Ammon's horn (tissue), 1 donor: Measurements from ENCODE around the gene NTMT2.
"Not testable (repeated sequence)": the region's sequence is repeated elsewhere in the genome, so short reads cannot be mapped to it uniquely, and the experiment has no call there.

Experiments
- DNase-seq: peaks from one replicate; pipeline ENCODE4 v3.0.0-alpha.2; 2016; ENCODE audit warnings: low spot score

NTMT2 gene

GRCh38 chr1:170157820-170158219 is 12.1 kb downstream of the NTMT2 start:
- DNase-seq: no peak

DNA sequence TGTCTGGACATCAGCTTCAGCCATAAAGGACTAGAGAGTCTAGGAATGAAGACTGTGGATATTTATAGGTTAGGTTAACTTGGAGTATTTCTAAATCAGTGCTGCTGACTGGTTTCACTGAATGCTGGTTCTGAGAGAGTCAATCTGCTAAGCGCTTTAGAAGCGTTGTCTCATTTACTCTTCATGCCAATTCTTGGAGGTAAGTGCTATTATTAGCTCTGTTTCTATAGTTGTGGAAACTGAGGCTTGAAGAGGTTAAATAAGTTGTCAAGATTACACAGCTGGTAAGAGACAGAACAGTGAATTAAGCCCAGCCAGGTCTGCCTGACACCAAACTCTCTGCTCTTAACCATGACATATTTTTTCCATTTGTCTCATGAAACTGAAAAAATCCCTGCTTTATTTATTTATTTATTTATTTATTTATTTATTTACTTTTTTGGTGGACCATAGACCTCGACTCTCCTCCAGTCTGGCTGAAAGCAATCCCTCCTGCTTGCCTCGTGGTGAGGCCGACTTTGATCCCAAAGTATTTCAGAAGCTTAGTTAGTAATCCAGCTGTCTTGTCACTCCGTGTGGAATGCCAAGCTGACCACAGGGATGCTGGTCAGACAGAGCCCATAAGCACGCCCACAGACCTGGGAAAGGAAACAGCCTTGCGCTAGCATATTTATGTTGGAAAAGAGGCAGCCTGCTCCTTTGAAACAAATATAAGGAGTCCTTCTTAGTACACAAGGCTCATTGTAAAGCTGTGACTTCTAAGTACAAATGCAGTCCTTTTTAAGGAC is 16.9 kb downstream of the NTMT2 start:
- DNase-seq: no peak

DNA sequence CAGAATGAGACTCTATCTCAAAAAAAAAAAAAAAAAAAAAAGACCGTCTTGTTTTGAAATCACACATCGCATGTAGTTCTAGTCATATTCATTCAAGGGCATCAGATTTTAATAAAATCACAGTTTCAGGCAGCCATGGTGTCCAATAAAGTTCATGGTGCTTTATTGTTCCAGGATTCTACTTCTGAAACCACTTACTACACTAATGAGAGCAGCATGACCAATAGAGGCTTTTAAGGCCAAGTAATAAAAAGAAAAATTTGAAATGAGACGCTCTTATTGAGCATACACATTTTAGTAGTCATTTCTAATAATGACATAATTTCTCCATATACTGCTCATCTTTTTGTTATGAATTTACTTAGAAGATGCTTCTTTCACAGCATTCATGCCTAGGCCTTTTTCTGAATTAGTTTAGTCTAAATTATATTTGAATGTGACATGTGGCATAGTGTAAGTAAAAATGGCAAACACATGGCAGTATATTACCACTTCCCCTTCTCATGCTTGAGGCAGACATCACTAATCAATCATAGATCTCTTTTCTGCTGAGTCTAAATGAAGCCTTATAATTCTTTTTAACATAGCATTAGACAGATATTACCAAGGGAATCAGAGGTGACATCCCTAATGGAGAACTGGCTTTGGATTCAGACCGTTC is 18.5 kb downstream of the NTMT2 start:
- no peak for DNase-seq

- no peak for DNase-seq
Measured at GRCh38 chr1:170166518-170167180, 20.9 kb downstream of the NTMT2 start.

DNA sequence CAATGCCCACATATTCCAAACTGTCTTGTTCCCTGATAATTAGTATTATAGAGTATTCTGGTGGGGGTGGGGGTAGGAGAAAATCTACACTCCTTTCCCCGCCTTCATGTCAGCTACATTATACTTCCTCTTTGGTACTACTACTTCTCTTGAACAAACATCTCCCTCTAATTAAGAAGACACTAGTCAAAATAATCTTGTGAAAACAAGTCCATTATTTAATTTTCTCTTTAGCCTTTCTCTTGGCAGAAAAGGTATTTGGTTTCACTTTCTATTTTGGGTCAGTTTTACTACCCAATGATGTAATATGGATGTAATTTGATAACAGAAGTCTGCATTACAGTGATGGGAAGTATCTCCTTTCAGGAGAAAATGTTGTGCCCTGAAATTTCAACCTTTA is 22.5 kb downstream of the NTMT2 start:
- DNase-seq: no peak

- not testable (repeated sequence) for DNase-seq
Measured at GRCh38 chr1:170170513-170170912, 24.8 kb downstream of the NTMT2 start.

- no peak for DNase-seq
Measured at GRCh38 chr1:170174395-170174794, 28.6 kb downstream of the NTMT2 start.

- no peak for DNase-seq
Measured at GRCh38 chr1:170175041-170175440, 29.3 kb downstream of the NTMT2 start.

- DNase-seq: no peak
Measured at GRCh38 chr1:170175484-170175883, 29.7 kb downstream of the NTMT2 start.

DNA sequence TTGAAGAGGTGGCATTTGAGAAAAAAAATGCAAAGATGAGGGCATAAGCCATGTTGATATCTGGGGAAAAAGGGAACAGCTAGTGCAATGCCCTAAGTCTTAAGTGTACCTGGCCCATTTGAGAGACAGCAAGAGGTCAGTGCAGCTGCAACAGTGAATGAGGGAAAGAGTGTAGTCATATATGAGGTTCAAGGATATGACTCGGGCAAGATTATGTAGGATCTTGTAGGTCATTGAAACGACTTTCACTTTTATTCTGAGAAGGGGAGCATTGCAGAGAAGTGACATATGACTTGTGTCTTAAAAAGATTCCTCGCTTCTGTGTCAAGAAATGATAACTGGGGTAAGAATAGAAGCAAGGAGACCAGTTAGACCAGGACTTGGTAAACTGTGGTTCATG is 31.0 kb downstream of the NTMT2 start:
- DNase-seq: no peak

DNA sequence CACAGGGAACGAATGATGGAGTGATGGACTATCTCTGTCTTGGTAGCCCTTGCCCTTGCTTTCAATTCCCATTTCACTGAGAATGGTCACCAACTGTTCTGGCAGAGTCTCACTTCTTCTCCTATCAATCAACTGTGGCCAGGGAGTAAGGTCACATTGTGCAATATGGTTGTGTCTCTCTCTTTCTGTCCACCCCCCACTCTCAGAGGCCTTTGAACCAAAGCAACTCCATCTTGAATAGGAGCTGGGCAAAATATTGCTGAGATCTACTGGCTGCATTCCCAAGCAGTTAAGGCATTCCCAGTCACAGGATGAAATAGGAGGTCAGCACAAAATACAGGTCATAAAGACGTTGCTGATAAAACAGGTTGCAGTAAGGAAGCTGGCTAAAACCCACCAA is 36.7 kb downstream of the NTMT2 start:
- no peak for DNase-seq

GRCh38 chr1:170192546-170192945 is 46.8 kb downstream of the NTMT2 start:
- DNase-seq: no peak

- DNase-seq: no peak
Measured at GRCh38 chr1:170194451-170194850, 48.7 kb downstream of the NTMT2 start.

DNA sequence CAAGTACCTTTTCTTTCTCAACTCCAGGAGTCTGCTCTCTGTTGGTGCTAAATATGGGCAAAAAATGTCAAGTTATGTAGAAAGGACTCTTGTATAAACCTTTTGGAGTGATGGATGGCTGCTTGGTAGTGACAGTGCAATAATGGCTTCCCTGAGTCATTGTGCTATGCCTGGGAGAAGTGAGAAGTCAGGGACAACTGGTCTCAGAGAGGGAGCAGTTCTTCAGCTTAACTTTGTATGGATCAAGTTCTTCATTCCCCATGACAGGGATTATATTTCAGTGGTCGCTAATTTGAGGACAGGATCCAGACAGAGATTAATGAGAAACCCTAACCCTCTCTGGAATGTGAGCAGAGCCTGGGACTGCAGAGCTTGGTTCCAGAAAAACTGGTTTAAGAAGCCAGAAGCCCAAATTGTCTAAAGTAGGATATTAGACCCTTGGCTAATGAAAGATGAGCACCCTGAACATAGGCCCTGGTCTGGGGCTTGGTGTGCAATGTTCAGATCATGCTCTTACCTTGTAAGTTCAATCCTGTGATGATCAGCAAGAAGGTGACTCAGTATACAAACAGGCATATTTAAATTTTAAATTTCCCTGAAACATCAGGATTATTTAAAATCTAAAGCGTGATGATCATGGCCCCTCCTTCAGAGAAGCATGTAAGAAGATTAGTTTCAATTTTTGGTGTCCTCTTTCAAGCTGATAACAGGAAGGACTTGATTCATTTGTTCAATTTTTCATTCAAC is 50.9 kb downstream of the NTMT2 start:
- no peak for DNase-seq

DNA sequence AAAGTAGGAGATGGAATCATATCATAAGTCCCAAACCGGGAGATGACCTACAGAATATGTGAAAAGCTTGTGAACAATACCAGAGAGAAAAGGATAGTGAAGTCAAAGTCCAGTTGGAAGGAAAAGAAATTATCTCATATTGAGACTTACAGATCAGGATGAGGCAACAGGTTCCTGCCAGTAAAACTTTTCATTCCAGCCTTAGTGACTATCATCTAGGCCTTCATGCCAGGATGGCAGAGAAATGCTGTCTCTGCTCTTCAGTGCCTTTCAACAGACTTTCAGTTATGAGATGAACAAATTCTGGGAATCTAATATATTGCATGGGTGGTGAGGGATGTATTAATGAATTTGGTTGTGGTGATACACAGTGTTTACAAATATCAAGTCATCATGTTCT is 52.3 kb downstream of the NTMT2 start:
- no peak for DNase-seq

- DNase-seq: no peak
Measured at GRCh38 chr1:170198584-170198983, 52.8 kb downstream of the NTMT2 start.

DNA sequence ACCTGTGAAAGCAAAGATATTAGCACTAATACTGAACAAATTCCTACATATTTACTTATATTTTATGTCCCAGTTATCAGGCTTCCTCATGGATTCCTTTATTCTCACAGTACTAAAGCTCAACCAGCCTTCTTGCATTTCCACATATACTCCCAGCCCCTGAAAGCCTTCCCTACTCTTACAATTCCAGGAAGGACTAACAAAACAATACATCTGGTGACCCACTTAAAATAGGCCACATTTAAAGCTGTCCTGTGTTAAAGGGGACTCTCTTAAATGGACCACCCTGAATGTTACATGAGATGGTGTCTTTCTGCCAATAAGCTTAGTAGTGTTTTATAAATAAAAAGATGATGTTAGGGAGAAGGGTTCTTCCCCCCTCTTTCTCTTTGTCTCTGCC is 54.4 kb downstream of the NTMT2 start:
- no peak for DNase-seq

- DNase-seq: no peak
Measured at GRCh38 chr1:170200621-170201397, 55.0 kb downstream of the NTMT2 start.

DNA sequence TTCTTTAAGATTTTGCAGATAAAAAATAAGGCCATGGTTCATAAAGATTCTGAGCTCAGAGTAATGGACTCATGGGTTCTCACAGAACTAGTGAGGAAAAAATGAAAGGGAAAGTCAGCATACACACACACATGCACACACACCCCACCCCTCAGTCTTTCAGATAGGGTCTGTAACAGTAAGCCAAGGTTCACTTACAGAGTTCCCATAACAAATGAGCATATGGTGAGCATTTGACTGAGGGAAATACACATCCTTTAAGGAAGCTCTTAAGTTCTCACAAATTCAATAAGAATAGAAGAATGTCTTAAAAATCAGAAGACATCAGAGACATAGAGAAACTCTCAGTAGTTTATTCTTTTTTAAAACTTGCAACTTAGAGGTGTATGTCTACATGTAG is 57.9 kb downstream of the NTMT2 start:
- DNase-seq: no peak

DNA sequence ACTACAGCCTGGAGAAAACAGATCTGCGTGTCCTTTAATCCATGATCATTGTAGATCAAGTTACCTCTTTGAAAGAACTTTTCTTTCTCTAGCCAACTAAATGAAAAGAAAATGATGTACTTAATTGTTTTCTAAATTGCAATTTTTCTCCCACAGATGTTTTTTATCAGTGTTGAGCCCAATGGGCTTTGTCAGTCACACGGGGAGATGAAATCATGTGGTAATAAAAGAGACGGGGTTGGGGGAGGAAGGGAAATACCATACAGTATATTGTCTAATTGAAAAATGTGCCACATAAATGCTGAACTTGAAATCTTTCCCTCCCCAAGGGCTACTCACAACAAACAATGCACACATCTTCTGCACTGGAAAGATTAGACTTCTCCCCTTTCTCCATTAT is 58.4 kb downstream of the NTMT2 start:
- no peak for DNase-seq

DNA sequence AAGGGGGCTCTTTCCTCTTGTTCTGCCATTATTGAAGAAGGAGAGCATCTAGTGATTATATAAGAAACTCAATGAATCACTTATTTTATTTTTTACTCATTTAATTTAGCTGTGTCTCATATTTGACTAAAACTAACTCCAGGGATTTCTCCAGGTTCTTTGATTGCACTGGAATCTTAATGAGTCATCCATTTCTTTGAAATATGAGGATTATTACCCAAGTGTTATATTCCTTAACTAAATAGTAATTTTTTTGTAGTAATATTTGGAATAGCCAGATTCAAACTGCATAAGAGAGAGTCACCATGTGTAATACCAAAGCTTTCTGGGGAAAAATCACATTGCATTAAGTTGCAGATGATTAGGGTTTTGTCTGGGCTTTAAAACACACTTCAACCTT is 59.5 kb downstream of the NTMT2 start:
- DNase-seq: no peak

DNA sequence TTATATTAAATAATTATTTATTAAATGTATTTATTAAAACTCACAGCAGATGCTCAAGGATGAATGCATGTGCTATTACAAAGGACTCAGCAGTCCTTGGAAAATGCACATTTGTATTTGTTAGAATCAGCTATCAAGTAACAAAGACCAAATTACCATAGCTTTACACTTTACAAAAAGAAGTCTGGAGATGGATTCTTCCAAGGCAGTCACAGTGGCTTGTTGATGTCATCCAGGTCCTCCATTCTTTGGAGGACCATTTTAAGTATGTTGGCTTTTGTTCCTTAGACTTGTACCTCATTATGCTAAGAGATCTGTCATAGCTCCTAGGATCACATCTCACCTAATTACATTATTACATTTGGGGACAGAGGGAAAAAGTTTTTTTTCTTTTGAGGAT is 63.4 kb downstream of the NTMT2 start:
- no peak for DNase-seq
